ENCODE measurements around the gene LCMT1. TPM values are rescaled to one million over a fixed set of nuclear protein-coding genes. Genes with fewer than 3 reads are reported as not detected.

LCMT1 gene
- total RNA-seq, 4 donors from 2014 or later, result 26.8 to 42.6 (median 29.8) TPM

DNA sequence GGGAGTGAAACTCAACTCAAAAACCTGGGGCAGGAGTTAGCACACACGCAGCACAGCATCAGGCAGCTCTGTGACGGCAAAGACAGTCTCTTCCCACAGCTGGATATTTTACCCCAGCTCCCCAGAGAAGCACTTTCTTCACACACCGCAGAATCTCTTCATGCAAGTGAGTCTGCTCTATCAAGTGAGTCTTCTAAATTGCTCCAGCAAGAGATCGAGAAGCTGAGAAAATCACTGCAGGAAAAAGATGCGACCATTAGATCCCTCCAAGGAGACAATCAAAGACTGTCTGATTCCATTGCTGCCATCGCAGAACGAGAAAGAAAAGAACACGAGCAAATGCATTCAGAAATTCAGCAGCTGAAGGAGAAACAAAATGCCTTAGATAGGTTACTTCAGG, 16.9 kb upstream of the LCMT1 start:
- DNase-seq, result no peak
- Histone ChIP-seq H3K27me3 (no peaks in the 10 kb centered on the region), H3K4me3 (replicated peaks in 1 of 3) (no peak overlapping the region), H3K9me3 (no peaks in the 10 kb centered on the region), H3K4me1 (no peaks in the 10 kb centered on the region), H3K36me3 (no peaks in the 10 kb centered on the region), H3K27ac (no peak overlapping the region)
- intact Hi-C loops (cut with DNase I), result no loop called here
- WGBS, 2 donors, result 62 to 66% methylated on average over 8 of the region's 8 CpGs
- no peak for TF ChIP-seq POLR2A (IDR thresholded peaks at IDR 0.05)
- TF ChIP-seq, protein P1, sequence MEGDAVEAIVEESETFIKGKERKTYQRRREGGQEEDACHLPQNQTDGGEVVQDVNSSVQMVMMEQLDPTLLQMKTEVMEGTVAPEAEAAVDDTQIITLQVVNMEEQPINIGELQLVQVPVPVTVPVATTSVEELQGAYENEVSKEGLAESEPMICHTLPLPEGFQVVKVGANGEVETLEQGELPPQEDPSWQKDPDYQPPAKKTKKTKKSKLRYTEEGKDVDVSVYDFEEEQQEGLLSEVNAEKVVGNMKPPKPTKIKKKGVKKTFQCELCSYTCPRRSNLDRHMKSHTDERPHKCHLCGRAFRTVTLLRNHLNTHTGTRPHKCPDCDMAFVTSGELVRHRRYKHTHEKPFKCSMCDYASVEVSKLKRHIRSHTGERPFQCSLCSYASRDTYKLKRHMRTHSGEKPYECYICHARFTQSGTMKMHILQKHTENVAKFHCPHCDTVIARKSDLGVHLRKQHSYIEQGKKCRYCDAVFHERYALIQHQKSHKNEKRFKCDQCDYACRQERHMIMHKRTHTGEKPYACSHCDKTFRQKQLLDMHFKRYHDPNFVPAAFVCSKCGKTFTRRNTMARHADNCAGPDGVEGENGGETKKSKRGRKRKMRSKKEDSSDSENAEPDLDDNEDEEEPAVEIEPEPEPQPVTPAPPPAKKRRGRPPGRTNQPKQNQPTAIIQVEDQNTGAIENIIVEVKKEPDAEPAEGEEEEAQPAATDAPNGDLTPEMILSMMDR (IDR thresholded peaks at IDR 0.05), result no peak

DNA sequence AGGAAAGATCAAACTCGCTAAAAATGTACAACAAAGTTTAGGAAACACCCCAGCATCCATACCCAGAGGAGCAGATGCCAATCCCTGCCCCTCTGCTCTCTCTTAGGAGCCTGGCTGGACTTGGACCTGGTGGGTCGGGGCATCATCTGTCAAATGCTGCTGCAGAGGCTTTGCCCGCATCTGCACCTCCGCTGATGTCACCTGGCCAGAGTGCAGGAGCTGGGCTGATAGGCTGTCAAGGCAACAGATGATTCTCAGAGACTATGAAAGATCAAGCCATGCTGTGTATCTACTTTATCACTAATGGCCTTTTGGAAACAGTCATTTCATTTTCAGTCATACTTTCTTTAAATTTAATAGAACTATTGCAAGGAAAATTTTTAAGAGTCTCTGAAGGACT, 15.9 kb upstream of the LCMT1 start:
- Histone ChIP-seq H3K27ac (no peak overlapping the region), H3K27me3 (no peaks in the 10 kb centered on the region), H3K36me3 (no peaks in the 10 kb centered on the region), H3K4me3 (replicated peaks in 1 of 3) (no peak overlapping the region), H3K4me1 (no peaks in the 10 kb centered on the region), H3K9me3 (no peaks in the 10 kb centered on the region)
- WGBS, 2 donors, result 58 to 64% methylated on average over 4 of the region's 4 CpGs
- intact Hi-C loops (cut with DNase I), result no loop called here
- no peak for DNase-seq
- no peak for TF ChIP-seq POLR2A (IDR thresholded peaks at IDR 0.05)
- TF ChIP-seq, protein P1 (IDR thresholded peaks at IDR 0.05), result no peak

DNA sequence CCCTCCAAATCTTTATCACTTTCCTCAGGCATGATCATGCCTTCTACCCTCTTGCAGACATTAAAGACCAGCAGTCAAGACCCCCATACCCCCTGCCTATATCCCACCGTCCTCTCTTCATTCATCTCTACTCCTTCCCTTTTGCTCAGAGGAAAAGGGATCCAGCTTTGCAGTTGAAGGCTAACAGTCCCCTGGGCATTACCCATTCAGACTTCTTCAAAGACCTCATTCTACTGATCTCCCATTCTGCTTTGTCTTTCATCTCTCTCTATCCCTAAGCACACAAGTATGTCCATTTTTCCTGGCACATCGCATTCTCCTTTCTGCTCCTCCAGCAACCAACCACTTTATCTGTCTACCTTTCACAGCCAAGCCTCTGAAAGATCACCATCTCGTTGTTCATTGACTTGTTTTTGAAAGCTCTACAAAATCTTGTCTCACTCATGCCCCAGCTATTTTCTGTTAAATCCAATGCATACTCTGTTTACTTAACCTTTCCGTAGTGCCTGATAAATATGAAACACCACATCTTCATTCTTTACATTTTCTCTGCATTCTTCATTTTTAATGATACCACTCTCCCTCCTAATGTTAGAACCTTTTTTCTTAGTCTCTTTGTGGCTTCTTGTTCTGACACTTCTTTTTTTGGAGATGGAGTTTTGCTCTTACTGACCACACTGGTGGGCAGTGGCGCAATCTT, 14.1 kb upstream of the LCMT1 start:
- Histone ChIP-seq H3K4me1 (no peaks in the 10 kb centered on the region), H3K4me3 (replicated peaks in 1 of 3) (no peak overlapping the region), H3K27me3 (no peaks in the 10 kb centered on the region), H3K27ac (no peak overlapping the region), H3K9me3 (no peaks in the 10 kb centered on the region), H3K36me3 (no peaks in the 10 kb centered on the region)
- 62% methylated on average over 5 of the region's 5 CpGs for WGBS, 2 donors
- TF ChIP-seq, protein P1 (IDR thresholded peaks at IDR 0.05), result no peak
- TF ChIP-seq POLR2A (IDR thresholded peaks at IDR 0.05), result no peak
- DNase-seq, result no peak
- intact Hi-C loops (cut with DNase I), result no loop called here

DNA sequence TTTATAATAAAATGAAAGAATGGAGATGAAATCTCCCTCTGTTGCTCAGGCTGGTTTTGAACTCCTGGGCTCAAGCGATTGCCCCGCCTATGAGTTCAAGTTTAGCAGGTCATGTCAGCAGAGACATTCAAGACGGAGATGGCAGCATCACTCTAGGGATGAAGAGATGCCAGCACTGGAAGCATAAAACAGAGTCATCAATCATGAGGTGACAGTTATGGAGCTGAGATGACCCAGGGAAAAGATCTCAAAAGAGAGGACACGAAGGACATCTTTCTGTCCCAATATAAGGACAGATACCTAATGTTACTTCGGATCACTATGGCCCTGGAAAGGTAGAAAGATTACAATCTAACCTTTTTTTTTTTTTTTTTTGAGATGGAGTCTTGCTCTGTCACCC, 11.0 kb upstream of the LCMT1 start:
- Histone ChIP-seq H3K4me3 (replicated peaks in 1 of 3) (no peak overlapping the region), H3K4me1 (no peaks in the 10 kb centered on the region), H3K36me3 (no peaks in the 10 kb centered on the region), H3K27me3 (no peaks in the 10 kb centered on the region), H3K27ac (no peak overlapping the region), H3K9me3 (no peaks in the 10 kb centered on the region)
- WGBS, 2 donors, result 86 to 88% methylated on average over 5 of the region's 5 CpGs
- no peak for DNase-seq
- intact Hi-C loops (cut with DNase I), result no loop called here
- no peak for TF ChIP-seq POLR2A (IDR thresholded peaks at IDR 0.05)
- TF ChIP-seq, protein P1 (IDR thresholded peaks at IDR 0.05), result no peak

DNA sequence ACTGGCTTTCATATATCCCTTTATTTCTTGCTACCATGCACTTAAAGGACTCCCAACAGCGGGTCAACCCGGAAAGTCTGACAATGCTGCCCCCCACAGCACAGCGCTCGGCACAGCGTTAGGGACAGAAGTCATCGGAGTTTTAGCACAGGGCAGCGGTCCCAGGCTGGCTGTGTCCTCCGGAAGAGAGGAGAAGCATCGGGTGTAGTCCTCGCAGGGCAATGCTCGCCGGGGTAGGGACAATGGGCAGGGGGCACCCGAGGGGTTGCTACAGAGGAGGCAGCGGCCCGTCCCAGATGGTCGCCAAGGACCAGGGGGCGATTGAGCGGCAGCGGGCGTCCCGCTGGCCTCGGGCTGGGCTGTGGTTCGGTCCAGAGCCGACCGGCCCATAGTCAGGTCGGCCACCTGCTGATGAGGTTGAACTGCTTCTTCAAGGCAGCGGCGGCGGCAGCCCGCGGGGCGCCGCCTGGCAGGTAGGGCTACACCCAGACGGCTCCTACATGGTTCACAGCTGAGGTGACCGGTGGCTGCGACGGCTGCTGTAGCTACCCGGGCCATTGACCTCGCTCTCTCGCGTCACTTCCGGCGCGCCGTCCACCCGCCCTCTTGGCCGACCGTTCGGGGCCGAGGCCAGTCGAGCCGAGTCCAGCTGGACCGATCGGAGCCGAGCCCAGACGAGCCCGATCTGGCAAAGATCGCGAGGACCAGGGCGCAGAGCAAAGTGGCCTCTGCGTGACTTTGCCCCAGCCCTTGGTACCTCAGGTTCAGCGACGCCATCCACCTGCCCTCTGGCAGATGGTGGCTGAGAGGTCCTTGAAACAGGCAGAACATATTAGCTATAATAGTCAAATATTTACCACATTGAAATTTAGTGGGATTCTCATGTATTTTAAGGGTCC, 4.7 kb upstream of the LCMT1 start:
- whole genome bisulfite sequencing, 2 donors, result 0% methylated on average over 30 to 38 of the region's 63 CpGs
- intact Hi-C loops (cut with DNase I), result loop anchor here (5.0 kb wide), 1 partner anchor 40 kb away; no protein-coding TSS in a partner anchor

More for the DNA sequence above, 4.7 kb upstream of the LCMT1 start:
- Histone ChIP-seq H3K9me3 (no peaks in the 10 kb centered on the region), H3K36me3 (no peaks in the 10 kb centered on the region), H3K27ac (peak overlapping the region; percentile 45 to 73 (median 70)), H3K4me3 (replicated peaks in 1 of 3) (peak overlapping the region; percentile 32 to 83 (median 47)), H3K27me3 (no peaks in the 10 kb centered on the region), H3K4me1 (peaks cover 7 to 26% of the 10 kb centered on the region in 2 donors)
- TF ChIP-seq, protein P1 (IDR thresholded peaks at IDR 0.05), result peak in 1 of 6 experiments; percentile 17
- TF ChIP-seq POLR2A (IDR thresholded peaks at IDR 0.05), result peak in 1 of 2 donors; percentile 80
- DNase-seq, result peak; percentile 97 to 98

Measured in thyroid gland (tissue), 4 donors.